ENCODE measurements around the gene EIF4G3.

GRCh38 chr1:21003281-21004045 is 173.2 kb downstream of the EIF4G3 start:
- no peak for TF ChIP-seq CTCF (IDR thresholded peaks at IDR 0.05 in 2 of 3, conservative IDR thresholded peaks at IDR 0.05 in 1 of 3; ENCODE audit: control insufficient read depth in 2 of 3, extremely low read depth in 1 of 3, insufficient read depth in 1 of 3, low read depth in 3 of 3, low read length in 3 of 3)
- no peak for TF ChIP-seq SIN3A (IDR thresholded peaks at IDR 0.05; ENCODE audit: low read depth, low read length)
- no peak for TF ChIP-seq REST (IDR thresholded peaks at IDR 0.05; ENCODE audit: low read depth, low read length)
- no peak for TF ChIP-seq BACH1 (IDR thresholded peaks at IDR 0.05; ENCODE audit: borderline replicate concordance)
- no peak for TF ChIP-seq POLR2AphosphoS5 (IDR thresholded peaks at IDR 0.05; ENCODE audit: low read length)
- TF ChIP-seq CBX3 (IDR thresholded peaks at IDR 0.05; ENCODE audit: borderline replicate concordance, low read depth): no peak
- TF ChIP-seq CHD1 (IDR thresholded peaks at IDR 0.05; ENCODE audit: low read depth, low read length): no peak
- no peak for TF ChIP-seq ZNF274 (IDR thresholded peaks at IDR 0.05; ENCODE audit: insufficient read depth, insufficient read length)
- TF ChIP-seq E2F4 (IDR thresholded peaks at IDR 0.05; ENCODE audit: low read depth, low read length): no peak
- TF ChIP-seq TARDBP (IDR thresholded peaks at IDR 0.05; ENCODE audit: borderline replicate concordance): no peak
- no peak for TF ChIP-seq POLR2A (IDR thresholded peaks at IDR 0.05; ENCODE audit: low read depth, low read length)
- no peak for TF ChIP-seq ETV6 (conservative IDR thresholded peaks at IDR 0.05 in 1 of 2, IDR thresholded peaks at IDR 0.05 in 1 of 2; ENCODE audit: borderline replicate concordance in 1 of 2, low read depth in 1 of 2)

All from GM12878 (cell line).